ES-I3 (cell line): ENCODE results near the gene TEX14.
A peak's percentile ranks its signal among the peaks of the same experiment; 100 is the strongest.

Experiments
- H3K36me3 ChIP-seq: 2 replicates; pipeline ENCODE4 v1.6.1; 2013; ENCODE audit warnings: mild to moderate bottlenecking, low read length, control low read depth, moderate library complexity; ENCODE audit not compliant: insufficient read depth
- H3K4me1 ChIP-seq: 2 replicates; pipeline ENCODE4 v1.6.1; 2013; ENCODE audit warnings: mild to moderate bottlenecking, control low read depth, low read length; ENCODE audit not compliant: insufficient read depth
- H3K9ac ChIP-seq: 2 replicates; pipeline ENCODE4 v1.6.1; 2013; ENCODE audit warnings: low read depth, mild to moderate bottlenecking, low read length, moderate library complexity
- H3K9me3 ChIP-seq: 2 replicates; pipeline ENCODE4 v1.6.1; 2013; ENCODE audit warnings: mild to moderate bottlenecking, low read length, moderate library complexity; ENCODE audit not compliant: control insufficient read depth, insufficient read depth

TEX14 gene

GRCh38 chr17:58691701-58692238 is at the start of gene TEX14:
TEX14 (minus strand) TSS chr17:58692045; CDS start chr17:58652001, 40,044 bp downstream.
- peak within 1 kb of the TSS; percentile 63 for H3K9ac ChIP-seq
- H3K4me1 ChIP-seq, result peaks cover 3% of the 10 kb centered on the region; the same call in 1 of the 2 replicates
- H3K36me3 ChIP-seq, result no peaks in the 10 kb centered on the region
- no peaks in the 10 kb centered on the region for H3K9me3 ChIP-seq

- no peaks in the 10 kb centered on the region for H3K9me3 ChIP-seq
Measured at GRCh38 chr17:58741121-58741625, 49.3 kb upstream of the TEX14 start.

GRCh38 chr17:58734811-58735210 is 43.0 kb upstream of the TEX14 start:
- no peak overlapping the region for H3K9ac ChIP-seq
- H3K9me3 ChIP-seq, result no peaks in the 10 kb centered on the region
- no peaks in the 10 kb centered on the region for H3K4me1 ChIP-seq
- no peaks in the 10 kb centered on the region for H3K36me3 ChIP-seq

More at GRCh38 chr17:58741121-58741625, 49.3 kb upstream of the TEX14 start:
- H3K36me3 ChIP-seq, result no peaks in the 10 kb centered on the region
- no peak overlapping the region for H3K9ac ChIP-seq
- no peaks in the 10 kb centered on the region for H3K4me1 ChIP-seq

- Histone ChIP-seq H3K9me3 (no peaks in the 10 kb centered on the region), H3K36me3 (no peaks in the 10 kb centered on the region), H3K4me1 (no peaks in the 10 kb centered on the region), H3K9ac (no peak overlapping the region)
Measured at GRCh38 chr17:58734040-58734439, 42.2 kb upstream of the TEX14 start.

- Histone ChIP-seq H3K4me1 (no peaks in the 10 kb centered on the region), H3K9ac (no peak overlapping the region), H3K36me3 (no peaks in the 10 kb centered on the region), H3K9me3 (no peaks in the 10 kb centered on the region)
Measured at GRCh38 chr17:58730937-58731336, 39.1 kb upstream of the TEX14 start.

GRCh38 chr17:58728798-58729197 is 37.0 kb upstream of the TEX14 start:
- H3K36me3 ChIP-seq, result no peaks in the 10 kb centered on the region

GRCh38 chr17:58722696-58723095 is 30.9 kb upstream of the TEX14 start:
- H3K9ac ChIP-seq, result no peak overlapping the region
- no peaks in the 10 kb centered on the region; the same call in 1 of the 2 replicates for H3K36me3 ChIP-seq
- H3K4me1 ChIP-seq, result no peaks in the 10 kb centered on the region

More at GRCh38 chr17:58728798-58729197, 37.0 kb upstream of the TEX14 start:
- no peaks in the 10 kb centered on the region for H3K9me3 ChIP-seq
- no peak overlapping the region for H3K9ac ChIP-seq
- no peaks in the 10 kb centered on the region for H3K4me1 ChIP-seq

GRCh38 chr17:58722274-58722673 is 30.4 kb upstream of the TEX14 start:
- Histone ChIP-seq H3K4me1 (no peaks in the 10 kb centered on the region), H3K9me3 (no peaks in the 10 kb centered on the region), H3K36me3 (no peaks in the 10 kb centered on the region; the same call in 1 of the 2 replicates), H3K9ac (no peak overlapping the region)

More at GRCh38 chr17:58722696-58723095, 30.9 kb upstream of the TEX14 start:
- H3K9me3 ChIP-seq, result no peaks in the 10 kb centered on the region

- H3K4me1 ChIP-seq, result no peaks in the 10 kb centered on the region
- peaks cover 10% of the 10 kb centered on the region; the same call in 1 of the 2 replicates for H3K36me3 ChIP-seq
- no peaks in the 10 kb centered on the region for H3K9me3 ChIP-seq
- H3K9ac ChIP-seq, result no peak overlapping the region
Measured at GRCh38 chr17:58710948-58711552, 19.2 kb upstream of the TEX14 start.

- Histone ChIP-seq H3K9me3 (no peaks in the 10 kb centered on the region), H3K9ac (no peak overlapping the region), H3K4me1 (no peaks in the 10 kb centered on the region), H3K36me3 (peaks cover 1% of the 10 kb centered on the region; the same call in 1 of the 2 replicates)
Measured at GRCh38 chr17:58706351-58707140, 14.7 kb upstream of the TEX14 start.

- H3K9me3 ChIP-seq, result no peaks in the 10 kb centered on the region
- no peaks in the 10 kb centered on the region for H3K4me1 ChIP-seq
- no peak overlapping the region for H3K9ac ChIP-seq
- H3K36me3 ChIP-seq, result no peaks in the 10 kb centered on the region; the same call in 1 of the 2 replicates
Measured at GRCh38 chr17:58703916-58704286, 12.1 kb upstream of the TEX14 start.

- H3K36me3 ChIP-seq, result no peaks in the 10 kb centered on the region; the same call in 1 of the 2 replicates
- no peaks in the 10 kb centered on the region for H3K4me1 ChIP-seq
- H3K9me3 ChIP-seq, result no peaks in the 10 kb centered on the region
- no peak overlapping the region for H3K9ac ChIP-seq
Measured at GRCh38 chr17:58703137-58703915, 11.5 kb upstream of the TEX14 start.

GRCh38 chr17:58702708-58703107 is 10.9 kb upstream of the TEX14 start:
- Histone ChIP-seq H3K4me1 (no peaks in the 10 kb centered on the region), H3K9me3 (no peaks in the 10 kb centered on the region), H3K36me3 (no peaks in the 10 kb centered on the region; the same call in 1 of the 2 replicates), H3K9ac (no peak overlapping the region)

GRCh38 chr17:58702045-58702476 is 10.2 kb upstream of the TEX14 start:
- Histone ChIP-seq H3K9ac (no peak overlapping the region), H3K36me3 (no peaks in the 10 kb centered on the region; the same call in 1 of the 2 replicates), H3K4me1 (no peaks in the 10 kb centered on the region), H3K9me3 (no peaks in the 10 kb centered on the region)
